HCT116 (cell line): ENCODE data around the gene ABLIM1. TPM values are rescaled to one million over a fixed set of nuclear protein-coding genes. Genes with fewer than 3 reads are reported as not detected.

ENCODE experiments used
- ATAC-seq: fragments of 200-7000 bp; cut with Tn5 transposase; 2 replicates; pipeline ENCODE4 v1.9.1; 2020; ENCODE audit warnings: mild to moderate bottlenecking, moderate library complexity
- BruUV-seq: library from RNA; stranded (reverse); fragments of 400-500 nt; replicated peaks from 2 replicates; lab custom pipeline; 2021; lab: Mats Ljungman, UMichigan
- CTCF ChIA-PET: fragments of 300-600 bp; sonication (Branson Sonifier 250); formaldehyde crosslinking; loops from one replicate; lab custom pipeline; 2021; ENCODE audit warnings: antibody characterized with exemption; lab: Charles Lee
- POLR2A ChIA-PET: fragments of 300-600, 350-600 bp; sonication (Branson Sonifier 250); formaldehyde crosslinking; loops from one replicate; lab custom pipeline; 2021; ENCODE audit warnings: antibody characterized with exemption; lab: Charles Lee
- RAD21 ChIA-PET, 2 experiments: fragments of 300-600 bp; sonication (Branson Sonifier 250); formaldehyde crosslinking; loops; one replicate each; lab custom pipeline; 2023; ENCODE audit warnings: low total read pairs in 2 of 2; ENCODE audit not compliant: uncharacterized antibody in 2 of 2, unreplicated experiment in 2 of 2, low non-redundant PET in 1 of 2; lab: Charles Lee
- DNase-seq: peaks from one replicate; pipeline ENCODE4 v3.0.0-alpha.2; 2010; ENCODE audit warnings: low read depth, low spot score
- H2AFZ ChIP-seq: fragments of 200-600 bp; shearing (Covaris generic), sonication (generic); 2 replicates; pipeline ENCODE4 v1.6.1; 2017; ENCODE audit warnings: low read depth, mixed run types, mixed read lengths, antibody characterized with exemption, low read length; ENCODE audit not compliant: poor library complexity, severe bottlenecking
- H3K27ac ChIP-seq: 2 replicates; pipeline ENCODE4 v1.5.1; 2012; ENCODE audit warnings: low read depth, low read length
- H3K27me3 ChIP-seq: fragments of 200-600 bp; sonication (generic); 2 replicates; pipeline ENCODE4 v1.6.1; 2016; ENCODE audit warnings: mixed run types, low read length, mixed read lengths; ENCODE audit not compliant: insufficient read depth
- H3K36me3 ChIP-seq, 2 experiments: fragments of 200-500 bp in 1 of 2; fragments of 200-600 bp in 1 of 2; sonication (Bioruptor generic) in 1 of 2; sonication (generic) in 1 of 2; 2 replicates each; pipeline versions ENCODE4 v1.5.1 to v1.6.1; 2014 to 2016; ENCODE audit warnings: low read length in 2 of 2, inconsistent platforms in 1 of 2, mixed read lengths in 1 of 2, mixed run types in 1 of 2; ENCODE audit not compliant: insufficient read depth in 2 of 2, control insufficient read depth in 1 of 2
- H3K4me1 ChIP-seq, 2 experiments: fragments of 200-600 bp in 1 of 2; sonication (generic) in 1 of 2; 2 replicates each; pipeline versions ENCODE4 v1.5.1 to v1.6.1; 2012 to 2017; ENCODE audit warnings: low read length in 2 of 2, inconsistent platforms in 1 of 2, mild to moderate bottlenecking in 1 of 2, mixed read lengths in 1 of 2, mixed run types in 1 of 2, moderate library complexity in 1 of 2; ENCODE audit not compliant: insufficient read depth in 2 of 2, control insufficient read depth in 1 of 2
- H3K4me2 ChIP-seq: fragments of 200-600 bp; sonication (generic); 2 replicates; pipeline ENCODE4 v1.6.1; 2017; ENCODE audit warnings: mixed run types, low read length, mixed read lengths
- H3K4me3 ChIP-seq, 2 experiments: fragments of 200-600 bp in 1 of 2; sonication (generic) in 1 of 2; replicated peaks in 1 of 2; 2 replicates each; pipeline ENCODE4 v1.5.1; 2011 to 2016; ENCODE audit warnings: low read length in 2 of 2, control low read depth in 1 of 2, low read depth in 1 of 2, mild to moderate bottlenecking in 1 of 2, mixed read lengths in 1 of 2, mixed run types in 1 of 2
- H3K79me2 ChIP-seq: fragments of 200-600 bp; sonication (generic); 2 replicates; pipeline ENCODE4 v1.6.1; 2017; ENCODE audit warnings: mild to moderate bottlenecking, mixed run types, low read length, moderate library complexity, mixed read lengths; ENCODE audit not compliant: insufficient read depth
- H3K9ac ChIP-seq: fragments of 200-600 bp; sonication (generic); 2 replicates; pipeline ENCODE4 v1.6.1; 2016; ENCODE audit warnings: low read length, mixed read lengths
- H3K9me2 ChIP-seq: fragments of 200-600 bp; sonication (generic), shearing (Covaris generic); 2 replicates; pipeline ENCODE4 v1.6.1; 2017; ENCODE audit warnings: mixed run types, mild to moderate bottlenecking, moderate library complexity; ENCODE audit not compliant: insufficient read depth
- H3K9me3 ChIP-seq, 2 experiments: fragments of 200-500 bp in 1 of 2; fragments of 200-600 bp in 1 of 2; sonication (Bioruptor generic) in 1 of 2; sonication (generic) in 1 of 2; 2 replicates each; pipeline ENCODE4 v1.6.1; 2014 to 2017; ENCODE audit warnings: low read length in 2 of 2, mixed read lengths in 2 of 2, inconsistent platforms in 1 of 2, low read depth in 1 of 2, mild to moderate bottlenecking in 1 of 2, mixed run types in 1 of 2, moderate library complexity in 1 of 2; ENCODE audit not compliant: control insufficient read depth in 1 of 2, insufficient read depth in 1 of 2
- H4K20me1 ChIP-seq: fragments of 200-600 bp; sonication (generic), shearing (Covaris generic); 2 replicates; pipeline ENCODE4 v1.6.1; 2017; ENCODE audit warnings: mixed run types, mild to moderate bottlenecking, moderate library complexity; ENCODE audit not compliant: insufficient read depth
- CBX3 ChIP-seq: IDR thresholded peaks from 2 replicates; pipeline ENCODE4 v1.6.1; 2012; ENCODE audit warnings: low read depth
- CEBPB ChIP-seq: IDR thresholded peaks from 2 replicates; pipeline ENCODE4 v1.6.1; 2012; ENCODE audit warnings: low read depth
- ELF1 ChIP-seq: IDR thresholded peaks from 2 replicates; pipeline ENCODE4 v1.6.1; 2012; ENCODE audit warnings: low read depth, borderline replicate concordance
- EZH2 ChIP-seq: fragments of 200-600 bp; sonication (generic); IDR thresholded peaks from 2 replicates; pipeline ENCODE4 v1.6.1; 2017; ENCODE audit warnings: antibody characterized with exemption, mixed run types
- EZH2phosphoT487 ChIP-seq: fragments of 200-600 bp; IDR thresholded peaks from 2 replicates; pipeline ENCODE4 v1.6.1; 2018; ENCODE audit warnings: antibody characterized with exemption, borderline replicate concordance
- FOSL1 ChIP-seq: IDR thresholded peaks from 2 replicates; pipeline ENCODE4 v1.6.1; 2012; ENCODE audit warnings: low read depth
- JUND ChIP-seq: IDR thresholded peaks from 2 replicates; pipeline ENCODE4 v1.6.1; 2012
- MAX ChIP-seq: IDR thresholded peaks from 2 replicates; pipeline ENCODE4 v1.6.1; 2012
- POLR2AphosphoS5 ChIP-seq: IDR thresholded peaks from 2 replicates; pipeline ENCODE4 v1.6.1; 2011; ENCODE audit warnings: mild to moderate bottlenecking, low read depth, low read length, moderate library complexity
- RAD21 ChIP-seq: IDR thresholded peaks from 2 replicates; pipeline ENCODE4 v1.6.1; 2012; ENCODE audit warnings: low read depth, mild to moderate bottlenecking
- SIN3A ChIP-seq: IDR thresholded peaks from 2 replicates; pipeline ENCODE4 v1.6.1; 2012; ENCODE audit warnings: low read depth
- SP1 ChIP-seq: IDR thresholded peaks from 2 replicates; pipeline ENCODE4 v1.6.1; 2012; ENCODE audit warnings: low read depth
- YY1 ChIP-seq: IDR thresholded peaks from 2 replicates; pipeline ENCODE4 v1.6.1; 2011; ENCODE audit warnings: low read length, low read depth, moderate library complexity, mild to moderate bottlenecking; ENCODE audit not compliant: insufficient replicate concordance; ENCODE audit errors: extremely low read depth
- ZFX ChIP-seq: fragments of 450-650 bp; IDR thresholded peaks from 2 replicates; pipeline ENCODE4 v1.6.1; 2017
- ZNF274 ChIP-seq: fragments of 200-500 bp; sonication (Bioruptor generic); IDR thresholded peaks from 2 replicates; pipeline ENCODE4 v1.6.1; 2014; ENCODE audit warnings: mild to moderate bottlenecking, low read depth, low read length, inconsistent platforms
- intact Hi-C: fragments of 100-400 bp; cut with micrococcal nuclease; formaldehyde crosslinking; loops from 2 replicates; pipeline ENCODE4 v1.10.0; 2022
- total RNA-seq: library from RNA; stranded (reverse); gene quantifications from one replicate; pipeline ENCODE4 v1.2.1, GENCODE V29; 2021; ENCODE audit not compliant: unreplicated experiment
- TF ChIP-seq, protein P1 (sequence below): IDR thresholded peaks from 2 replicates; pipeline ENCODE4 v1.6.1; 2011; ENCODE audit warnings: mild to moderate bottlenecking, low read length, moderate library complexity; ENCODE audit not compliant: insufficient replicate concordance; ENCODE audit errors: extremely low read depth
- TF ChIP-seq, protein P2 (sequence below): IDR thresholded peaks from 2 replicates; pipeline ENCODE4 v1.6.1; 2012; ENCODE audit warnings: low read depth

Gene ABLIM1
- total RNA-seq, 1 experiment from 2014 or later = 96.2 TPM

DNA sequence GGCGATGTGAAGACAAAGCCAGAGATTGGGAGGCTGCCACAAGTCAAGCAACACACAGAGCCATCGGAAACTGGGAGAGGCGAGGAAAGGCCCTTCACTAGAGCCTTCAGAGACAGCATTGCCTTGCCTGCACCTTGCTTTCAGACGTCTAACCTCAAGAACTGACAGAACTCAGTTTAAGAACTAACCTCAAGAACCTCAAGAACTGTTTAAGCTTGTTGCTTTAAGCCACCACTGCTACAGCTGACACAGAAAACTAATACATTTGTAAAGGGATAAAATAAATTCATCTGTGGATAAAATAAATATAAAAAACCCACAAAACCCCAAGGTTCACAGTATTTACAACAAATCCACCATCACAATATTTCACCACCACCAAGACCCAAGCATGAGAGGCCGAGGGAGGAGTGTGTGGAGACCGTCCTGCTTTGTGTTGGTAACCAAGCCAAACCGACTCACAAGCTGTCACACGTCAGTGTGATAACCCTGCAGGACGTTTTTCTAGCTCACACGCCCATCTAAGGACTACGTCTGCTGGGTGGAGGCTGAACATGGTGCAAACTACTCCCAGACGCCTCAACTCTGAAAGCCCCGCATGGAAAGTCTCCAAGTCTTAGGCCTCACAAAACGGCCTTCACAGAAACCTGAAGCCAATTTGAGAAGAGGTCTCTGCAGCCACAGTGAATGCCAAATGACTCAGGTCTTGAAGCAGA lies 116.8 kb downstream of the ABLIM1 start (continued):
- no peak for TF ChIP-seq ELF1
- TF ChIP-seq, all 23 proteins: peak for 0

GRCh38 chr10:114540236-114540635 lies 117.8 kb downstream of the ABLIM1 start:
- ATAC-seq (no peak), DNase-seq (no peak)
- Histone ChIP-seq H3K79me2 (no peaks in the 10 kb centered on the region), H3K36me3 (no peaks in the 10 kb centered on the region), H2AFZ (no peak overlapping the region), H4K20me1 (no peaks in the 10 kb centered on the region), H3K9ac (no peak overlapping the region), H3K27ac (no peak overlapping the region), H3K4me2 (no peak overlapping the region), H3K9me3 (no peaks in the 10 kb centered on the region), H3K27me3 (no peaks in the 10 kb centered on the region), H3K4me1 (peaks cover 10 to 13% of the 10 kb centered on the region in 2 experiments; a peak in 2 of 4 replicates), H3K9me2 (no peaks in the 10 kb centered on the region), H3K4me3 (no peak overlapping the region)
- CTCF ChIA-PET = no interaction called here
- intact Hi-C loops = no loop called here
- POLR2A ChIA-PET = no interaction called here
- BruUV-seq = no TSS peak
- no peak for TF ChIP-seq EZH2
- no peak for TF ChIP-seq POLR2AphosphoS5
- no peak for TF ChIP-seq ELF1
- no peak for TF ChIP-seq CBX3
- TF ChIP-seq, protein P1, sequence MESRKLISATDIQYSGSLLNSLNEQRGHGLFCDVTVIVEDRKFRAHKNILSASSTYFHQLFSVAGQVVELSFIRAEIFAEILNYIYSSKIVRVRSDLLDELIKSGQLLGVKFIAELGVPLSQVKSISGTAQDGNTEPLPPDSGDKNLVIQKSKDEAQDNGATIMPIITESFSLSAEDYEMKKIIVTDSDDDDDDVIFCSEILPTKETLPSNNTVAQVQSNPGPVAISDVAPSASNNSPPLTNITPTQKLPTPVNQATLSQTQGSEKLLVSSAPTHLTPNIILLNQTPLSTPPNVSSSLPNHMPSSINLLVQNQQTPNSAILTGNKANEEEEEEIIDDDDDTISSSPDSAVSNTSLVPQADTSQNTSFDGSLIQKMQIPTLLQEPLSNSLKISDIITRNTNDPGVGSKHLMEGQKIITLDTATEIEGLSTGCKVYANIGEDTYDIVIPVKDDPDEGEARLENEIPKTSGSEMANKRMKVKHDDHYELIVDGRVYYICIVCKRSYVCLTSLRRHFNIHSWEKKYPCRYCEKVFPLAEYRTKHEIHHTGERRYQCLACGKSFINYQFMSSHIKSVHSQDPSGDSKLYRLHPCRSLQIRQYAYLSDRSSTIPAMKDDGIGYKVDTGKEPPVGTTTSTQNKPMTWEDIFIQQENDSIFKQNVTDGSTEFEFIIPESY = no peak
- no peak for TF ChIP-seq FOSL1
- TF ChIP-seq, protein P2, sequence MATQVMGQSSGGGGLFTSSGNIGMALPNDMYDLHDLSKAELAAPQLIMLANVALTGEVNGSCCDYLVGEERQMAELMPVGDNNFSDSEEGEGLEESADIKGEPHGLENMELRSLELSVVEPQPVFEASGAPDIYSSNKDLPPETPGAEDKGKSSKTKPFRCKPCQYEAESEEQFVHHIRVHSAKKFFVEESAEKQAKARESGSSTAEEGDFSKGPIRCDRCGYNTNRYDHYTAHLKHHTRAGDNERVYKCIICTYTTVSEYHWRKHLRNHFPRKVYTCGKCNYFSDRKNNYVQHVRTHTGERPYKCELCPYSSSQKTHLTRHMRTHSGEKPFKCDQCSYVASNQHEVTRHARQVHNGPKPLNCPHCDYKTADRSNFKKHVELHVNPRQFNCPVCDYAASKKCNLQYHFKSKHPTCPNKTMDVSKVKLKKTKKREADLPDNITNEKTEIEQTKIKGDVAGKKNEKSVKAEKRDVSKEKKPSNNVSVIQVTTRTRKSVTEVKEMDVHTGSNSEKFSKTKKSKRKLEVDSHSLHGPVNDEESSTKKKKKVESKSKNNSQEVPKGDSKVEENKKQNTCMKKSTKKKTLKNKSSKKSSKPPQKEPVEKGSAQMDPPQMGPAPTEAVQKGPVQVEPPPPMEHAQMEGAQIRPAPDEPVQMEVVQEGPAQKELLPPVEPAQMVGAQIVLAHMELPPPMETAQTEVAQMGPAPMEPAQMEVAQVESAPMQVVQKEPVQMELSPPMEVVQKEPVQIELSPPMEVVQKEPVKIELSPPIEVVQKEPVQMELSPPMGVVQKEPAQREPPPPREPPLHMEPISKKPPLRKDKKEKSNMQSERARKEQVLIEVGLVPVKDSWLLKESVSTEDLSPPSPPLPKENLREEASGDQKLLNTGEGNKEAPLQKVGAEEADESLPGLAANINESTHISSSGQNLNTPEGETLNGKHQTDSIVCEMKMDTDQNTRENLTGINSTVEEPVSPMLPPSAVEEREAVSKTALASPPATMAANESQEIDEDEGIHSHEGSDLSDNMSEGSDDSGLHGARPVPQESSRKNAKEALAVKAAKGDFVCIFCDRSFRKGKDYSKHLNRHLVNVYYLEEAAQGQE = no peak
- no peak for TF ChIP-seq CEBPB
- no peak for TF ChIP-seq RAD21
- no peak for TF ChIP-seq SIN3A
- TF ChIP-seq JUND = no peak
- no peak for TF ChIP-seq YY1
- TF ChIP-seq SP1 = no peak
- TF ChIP-seq EZH2phosphoT487 = no peak
- no peak for TF ChIP-seq MAX
- no peak for TF ChIP-seq ZNF274
- TF ChIP-seq ZFX = no peak
- RAD21 ChIA-PET = no interaction called here
